ENCODE measurements around the gene NECAB2. TPM values are rescaled to one million over a fixed set of nuclear protein-coding genes. Genes with fewer than 3 reads are reported as not detected.
"Not testable (repeated sequence)": the region's sequence is repeated elsewhere in the genome, so short reads cannot be mapped to it uniquely, and the experiment has no call there.

Gene NECAB2
- total RNA-seq, 1 donor from 2014 or later = not detected

DNA sequence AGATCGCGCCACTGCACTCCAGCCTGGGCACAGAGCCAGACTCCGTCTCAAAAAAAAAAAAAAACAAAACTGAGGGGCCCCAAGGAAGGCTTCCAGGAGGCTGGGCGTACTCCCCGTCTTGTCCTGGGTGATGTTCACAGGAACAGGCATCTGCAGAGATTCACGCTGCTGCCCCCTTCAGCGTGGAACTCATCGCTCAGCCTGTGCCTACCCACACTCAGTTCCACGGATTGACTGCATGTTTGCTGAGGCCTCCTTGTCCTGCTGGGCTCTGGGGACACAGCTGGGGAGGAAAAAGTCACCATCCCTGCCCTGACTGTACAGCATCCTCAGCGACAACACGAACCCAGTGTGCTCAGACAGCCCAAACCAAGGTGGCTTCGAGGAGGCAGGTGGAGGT, 27.9 kb upstream of the NECAB2 start:
- Mint-ChIP-seq H3K4me3 (ENCODE audit: unreplicated experiment) (no peak overlapping the region), H3K9me3 (ENCODE audit: unreplicated experiment) (no peaks in the 10 kb centered on the region), H3K4me1 (ENCODE audit: unreplicated experiment) (peaks cover 2% of the 10 kb centered on the region), H3K27me3 (ENCODE audit: unreplicated experiment) (peaks cover 4% of the 10 kb centered on the region), H3K36me3 (ENCODE audit: unreplicated experiment) (no peaks in the 10 kb centered on the region), H3K27ac (ENCODE audit: unreplicated experiment) (no peak overlapping the region)
- DNase-seq (ENCODE audit: extremely low spot score, unreplicated experiment) = no peak
- TF ChIP-seq, protein P1, sequence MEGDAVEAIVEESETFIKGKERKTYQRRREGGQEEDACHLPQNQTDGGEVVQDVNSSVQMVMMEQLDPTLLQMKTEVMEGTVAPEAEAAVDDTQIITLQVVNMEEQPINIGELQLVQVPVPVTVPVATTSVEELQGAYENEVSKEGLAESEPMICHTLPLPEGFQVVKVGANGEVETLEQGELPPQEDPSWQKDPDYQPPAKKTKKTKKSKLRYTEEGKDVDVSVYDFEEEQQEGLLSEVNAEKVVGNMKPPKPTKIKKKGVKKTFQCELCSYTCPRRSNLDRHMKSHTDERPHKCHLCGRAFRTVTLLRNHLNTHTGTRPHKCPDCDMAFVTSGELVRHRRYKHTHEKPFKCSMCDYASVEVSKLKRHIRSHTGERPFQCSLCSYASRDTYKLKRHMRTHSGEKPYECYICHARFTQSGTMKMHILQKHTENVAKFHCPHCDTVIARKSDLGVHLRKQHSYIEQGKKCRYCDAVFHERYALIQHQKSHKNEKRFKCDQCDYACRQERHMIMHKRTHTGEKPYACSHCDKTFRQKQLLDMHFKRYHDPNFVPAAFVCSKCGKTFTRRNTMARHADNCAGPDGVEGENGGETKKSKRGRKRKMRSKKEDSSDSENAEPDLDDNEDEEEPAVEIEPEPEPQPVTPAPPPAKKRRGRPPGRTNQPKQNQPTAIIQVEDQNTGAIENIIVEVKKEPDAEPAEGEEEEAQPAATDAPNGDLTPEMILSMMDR (IDR thresholded peaks at IDR 0.05) = no peak

GRCh38 chr16:83940630-83941378, 27.2 kb upstream of the NECAB2 start:
- DNase-seq (ENCODE audit: extremely low spot score, unreplicated experiment) = no peak
- Mint-ChIP-seq H3K36me3 (ENCODE audit: unreplicated experiment) (no peaks in the 10 kb centered on the region), H3K4me3 (ENCODE audit: unreplicated experiment) (no peak overlapping the region), H3K27ac (ENCODE audit: unreplicated experiment) (no peak overlapping the region), H3K4me1 (ENCODE audit: unreplicated experiment) (peaks cover 2% of the 10 kb centered on the region), H3K9me3 (ENCODE audit: unreplicated experiment) (no peaks in the 10 kb centered on the region), H3K27me3 (ENCODE audit: unreplicated experiment) (peaks cover 3% of the 10 kb centered on the region)
- TF ChIP-seq, protein P1 (IDR thresholded peaks at IDR 0.05) = no peak

DNA sequence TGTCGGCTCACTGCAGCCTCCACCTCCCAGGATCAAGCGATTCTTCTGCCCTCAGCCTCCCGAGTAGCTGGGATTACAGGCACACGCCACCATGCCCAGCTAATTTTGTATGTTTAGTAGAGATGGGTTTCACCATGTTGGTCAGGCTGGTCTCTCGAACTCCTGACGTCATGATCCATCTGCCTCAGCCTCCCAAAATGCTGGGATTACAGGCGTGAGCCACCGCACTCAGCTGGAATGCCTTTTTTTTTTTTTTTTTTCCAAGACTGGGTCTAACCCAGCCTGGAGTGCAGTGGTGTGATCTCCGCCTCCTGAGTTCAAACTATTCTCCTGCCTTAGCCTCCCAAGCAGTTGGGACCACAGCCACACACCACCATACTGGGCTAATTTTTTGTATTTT, 26.5 kb upstream of the NECAB2 start:
- not testable (repeated sequence) for H3K27me3 Mint-ChIP-seq (ENCODE audit: unreplicated experiment); H3K4me3 Mint-ChIP-seq (ENCODE audit: unreplicated experiment); H3K36me3 Mint-ChIP-seq (ENCODE audit: unreplicated experiment); DNase-seq (ENCODE audit: extremely low spot score, unreplicated experiment); H3K4me1 Mint-ChIP-seq (ENCODE audit: unreplicated experiment); H3K27ac Mint-ChIP-seq (ENCODE audit: unreplicated experiment); H3K9me3 Mint-ChIP-seq (ENCODE audit: unreplicated experiment)

DNA sequence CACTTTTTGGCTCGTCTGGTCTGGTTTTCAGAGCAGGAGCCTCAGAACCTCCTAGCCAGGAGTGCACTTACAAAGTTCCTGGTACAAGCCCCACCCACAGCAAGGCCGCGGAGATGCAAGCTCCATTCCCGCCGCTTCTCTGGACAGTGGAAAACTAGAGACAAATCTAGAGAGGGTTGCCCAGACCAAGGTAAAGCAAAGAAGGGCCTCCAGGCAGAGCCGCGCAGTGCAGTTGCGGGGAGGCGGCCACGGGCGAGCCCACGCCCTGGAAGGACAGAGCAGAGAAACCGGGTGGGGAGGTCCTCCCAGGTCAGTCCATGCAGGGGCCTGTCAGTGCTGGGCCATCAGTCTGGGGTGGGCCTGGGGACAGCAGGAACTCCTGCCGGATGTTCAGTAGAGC, 26.0 kb upstream of the NECAB2 start:
- Mint-ChIP-seq H3K4me1 (ENCODE audit: unreplicated experiment) (peaks cover 2% of the 10 kb centered on the region), H3K27me3 (ENCODE audit: unreplicated experiment) (peaks cover 3% of the 10 kb centered on the region), H3K9me3 (ENCODE audit: unreplicated experiment) (no peaks in the 10 kb centered on the region), H3K27ac (ENCODE audit: unreplicated experiment) (no peak overlapping the region), H3K36me3 (ENCODE audit: unreplicated experiment) (no peaks in the 10 kb centered on the region), H3K4me3 (ENCODE audit: unreplicated experiment) (no peak overlapping the region)
- DNase-seq (ENCODE audit: extremely low spot score, unreplicated experiment) = no peak
- TF ChIP-seq, protein P1 (IDR thresholded peaks at IDR 0.05) = no peak

- H3K9me3 Mint-ChIP-seq (ENCODE audit: unreplicated experiment) = no peaks in the 10 kb centered on the region
- H3K36me3 Mint-ChIP-seq (ENCODE audit: unreplicated experiment) = no peaks in the 10 kb centered on the region
- no peak overlapping the region for H3K27ac Mint-ChIP-seq (ENCODE audit: unreplicated experiment)
- H3K27me3 Mint-ChIP-seq (ENCODE audit: unreplicated experiment) = peaks cover 3% of the 10 kb centered on the region
- no peak overlapping the region for H3K4me3 Mint-ChIP-seq (ENCODE audit: unreplicated experiment)
- TF ChIP-seq, protein P1 (IDR thresholded peaks at IDR 0.05) = no peak
- no peak for DNase-seq (ENCODE audit: extremely low spot score, unreplicated experiment)
- H3K4me1 Mint-ChIP-seq (ENCODE audit: unreplicated experiment) = peaks cover 2% of the 10 kb centered on the region
Measured at GRCh38 chr16:83942815-83943515, 25.1 kb upstream of the NECAB2 start.
